ENCODE data around the gene MED23.

The MED23 gene

GRCh38 chr6:131638013-131638412 lies 10.0 kb upstream of the MED23 start:
- no peak for DNase-seq

DNA sequence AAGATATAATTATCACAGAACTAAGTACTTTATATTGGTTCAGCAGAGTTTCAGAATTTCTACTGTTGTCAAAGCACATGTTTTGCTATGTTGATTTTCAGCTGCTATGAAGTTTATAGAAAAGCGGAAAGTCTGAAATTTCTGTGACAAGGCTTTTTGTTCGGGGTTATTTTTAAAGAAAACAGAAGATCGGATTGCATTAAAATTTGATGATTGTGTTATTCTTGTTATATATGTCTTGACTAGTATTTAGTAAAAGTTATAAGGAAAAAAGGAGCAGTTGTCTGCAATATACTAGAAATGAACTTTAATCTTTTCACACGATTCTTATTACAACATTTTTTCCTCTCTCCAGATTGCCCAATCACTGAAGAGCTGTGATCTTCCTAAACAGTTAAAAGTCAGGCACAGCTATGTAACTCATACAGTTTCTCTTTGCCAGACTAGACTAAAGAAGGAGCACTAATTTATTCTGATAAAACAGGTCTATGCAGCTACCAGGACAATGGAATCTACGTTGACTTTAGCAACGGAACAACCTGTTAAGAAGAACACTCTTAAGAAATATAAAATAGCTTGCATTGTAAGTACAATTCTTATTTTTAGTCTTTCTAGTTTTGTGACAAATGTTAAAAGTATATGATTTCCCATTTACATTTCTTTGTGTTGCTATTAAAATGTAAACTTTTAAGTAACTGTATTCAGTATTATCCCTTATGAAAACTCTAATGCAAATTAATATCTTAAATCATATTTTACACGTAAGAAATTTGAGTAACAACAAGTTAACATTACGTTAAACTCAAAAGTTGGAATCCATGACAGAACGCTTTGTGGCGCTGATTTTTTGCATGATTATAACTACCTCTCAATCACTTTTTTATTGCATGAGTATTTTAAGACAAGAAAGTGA lies 9.1 kb upstream of the MED23 start, which contains the start of gene ENPP3:
TSS of gene ENPP3 (plus strand) at position 423 of the 913 bp plus-strand sequence. CDS start at position 506, 83 bp downstream.
- no peak for DNase-seq

- DNase-seq: no peak
Observed at GRCh38 chr6:131635384-131636340, 7.6 kb upstream of the MED23 start.

GRCh38 chr6:131631625-131632289 lies 3.7 kb upstream of the MED23 start:
- DNase-seq: no peak

- DNase-seq: no peak
Observed at GRCh38 chr6:131629651-131630050, 1.6 kb upstream of the MED23 start.

- no peak for DNase-seq
Observed at GRCh38 chr6:131628726-131629125, 684 bp upstream of the MED23 start.

DNA sequence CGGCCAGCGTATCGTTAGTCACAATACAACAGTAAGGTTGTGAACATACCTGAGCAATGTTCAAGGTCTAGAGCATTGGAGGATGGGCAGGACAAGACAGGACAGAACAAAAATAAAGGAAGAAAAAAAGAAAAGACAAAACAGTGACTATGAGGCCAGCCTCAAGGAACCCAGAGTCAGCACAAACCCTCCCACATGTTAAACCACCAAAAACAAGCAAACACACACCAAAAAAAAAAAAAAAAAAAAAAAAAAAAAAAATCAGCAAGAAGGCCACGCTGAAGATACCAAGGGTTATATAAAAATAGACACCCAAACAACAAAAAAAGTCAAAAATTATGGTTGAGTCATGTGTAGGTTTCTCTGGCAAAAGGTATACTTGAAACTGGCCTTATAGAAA lies 12.8 kb downstream of the MED23 start:
- no peak for DNase-seq

DNA sequence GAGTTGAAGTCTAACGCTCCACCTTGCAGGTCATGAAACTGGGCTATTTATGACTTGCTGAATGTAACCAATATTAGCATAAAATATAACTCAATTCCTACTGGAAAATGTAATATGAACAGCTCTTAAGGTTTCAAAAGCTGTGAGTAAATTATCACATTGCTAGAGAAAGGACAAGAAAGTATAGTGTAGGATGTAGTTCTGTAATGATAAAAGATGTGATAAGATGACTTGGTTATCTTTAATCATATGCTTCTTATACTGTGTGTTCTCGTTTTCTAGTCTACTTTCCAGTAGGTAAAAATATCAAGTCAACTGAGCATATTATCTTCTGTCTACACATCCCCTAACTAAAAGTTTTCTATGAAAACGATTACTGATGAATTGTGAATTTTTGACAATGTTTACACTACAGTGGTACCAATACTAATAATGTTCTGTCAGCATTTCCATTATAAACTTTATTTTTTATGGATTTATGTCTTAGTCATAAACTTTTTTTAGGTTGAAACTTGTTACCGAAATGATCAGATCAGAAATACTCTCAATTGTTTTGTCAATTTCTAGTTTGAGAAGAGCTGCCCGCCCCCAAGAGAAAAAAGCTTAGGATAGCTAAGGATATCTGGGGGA lies 14.6 kb downstream of the MED23 start:
- no peak for DNase-seq

DNA sequence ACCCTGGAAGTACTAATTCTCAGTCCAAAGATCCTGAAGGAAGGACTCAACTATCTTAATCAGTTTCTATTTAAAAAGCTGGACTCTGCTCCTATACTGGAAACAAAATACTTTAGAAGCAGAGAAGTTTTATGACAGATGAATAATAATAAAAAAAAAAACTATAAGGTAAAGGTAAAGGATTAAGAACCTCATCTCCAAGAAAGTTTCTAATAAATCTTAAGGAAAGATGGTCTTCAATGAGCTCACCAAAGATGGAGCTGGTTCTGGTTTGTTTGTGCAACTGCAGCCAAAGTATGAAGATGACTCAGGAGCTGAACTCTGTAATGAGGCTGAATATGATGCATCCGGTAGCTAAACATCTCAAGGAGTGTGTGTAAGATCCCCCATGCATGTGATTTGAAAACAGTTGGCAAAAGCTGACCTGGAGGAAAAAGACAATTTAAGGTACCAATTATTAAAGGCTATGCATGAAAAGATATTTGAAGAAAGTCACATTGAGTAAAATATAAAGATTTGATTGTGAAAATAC lies 25.2 kb downstream of the MED23 start:
- DNase-seq: no peak

GRCh38 chr6:131600716-131601115 lies 27.3 kb downstream of the MED23 start:
- DNase-seq: no peak

DNA sequence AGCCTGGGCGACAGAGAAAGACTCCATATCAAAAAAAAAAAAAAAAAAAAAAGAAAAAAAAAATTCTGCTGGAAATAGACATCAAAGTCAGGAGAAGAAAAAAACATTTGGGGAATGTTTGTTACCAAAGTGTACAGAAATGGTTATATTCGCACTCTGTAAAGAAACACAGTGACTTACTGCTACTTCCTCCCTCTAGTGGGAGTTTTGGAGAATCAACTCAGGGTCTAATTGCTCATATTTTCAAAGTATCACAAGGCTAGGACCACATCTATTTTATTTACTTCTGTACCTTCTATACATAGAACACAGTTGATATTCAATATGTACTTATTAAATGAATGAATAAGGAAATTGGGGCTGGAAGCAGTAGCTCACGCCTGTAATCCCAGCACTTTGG lies 30.6 kb downstream of the MED23 start:
- no peak for DNase-seq

GRCh38 chr6:131594074-131594473 lies 34.0 kb downstream of the MED23 start:
- no peak for DNase-seq

- DNase-seq: no peak
Observed at GRCh38 chr6:131592935-131593334, 35.1 kb downstream of the MED23 start.

DNA sequence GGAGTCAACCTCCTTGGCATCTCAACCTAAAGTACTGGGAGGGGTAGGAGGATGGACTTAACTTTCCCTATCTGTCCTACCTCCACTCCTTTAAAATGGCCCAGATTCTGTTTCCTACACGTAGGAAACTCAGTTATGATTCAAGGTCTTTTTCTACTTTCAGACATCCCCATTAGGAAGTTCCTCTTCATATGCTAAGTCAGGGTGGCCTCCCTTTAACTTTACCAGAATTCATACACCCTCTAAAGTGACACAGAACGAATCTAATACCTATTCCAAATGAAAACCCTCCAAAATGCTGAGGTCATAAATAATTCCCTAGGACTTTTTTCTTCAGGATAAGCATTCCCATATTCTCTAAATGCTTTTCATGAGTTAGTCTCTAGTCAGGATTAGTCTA lies 39.4 kb downstream of the MED23 start:
- no peak for DNase-seq

DNA sequence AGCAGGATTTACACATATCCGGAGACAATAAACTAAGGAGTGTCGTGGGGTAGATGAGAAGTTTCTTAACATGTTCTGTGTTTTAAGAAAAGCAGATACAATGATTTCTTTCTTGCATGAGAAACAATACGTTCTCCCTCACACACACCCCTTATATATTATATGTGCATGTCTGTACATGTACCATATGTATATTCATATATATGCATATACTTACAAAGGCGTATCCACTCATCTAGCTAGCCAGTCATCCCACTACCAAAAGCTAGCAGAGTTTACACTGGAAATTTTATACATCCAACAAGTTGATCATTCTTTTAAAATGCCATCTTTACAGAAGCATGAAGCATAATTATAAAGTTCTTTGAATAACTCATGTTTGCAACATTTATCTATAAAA lies 40.1 kb downstream of the MED23 start:
- no peak for DNase-seq

- no peak for DNase-seq
Observed at GRCh38 chr6:131586543-131586942, 41.5 kb downstream of the MED23 start.

DNA sequence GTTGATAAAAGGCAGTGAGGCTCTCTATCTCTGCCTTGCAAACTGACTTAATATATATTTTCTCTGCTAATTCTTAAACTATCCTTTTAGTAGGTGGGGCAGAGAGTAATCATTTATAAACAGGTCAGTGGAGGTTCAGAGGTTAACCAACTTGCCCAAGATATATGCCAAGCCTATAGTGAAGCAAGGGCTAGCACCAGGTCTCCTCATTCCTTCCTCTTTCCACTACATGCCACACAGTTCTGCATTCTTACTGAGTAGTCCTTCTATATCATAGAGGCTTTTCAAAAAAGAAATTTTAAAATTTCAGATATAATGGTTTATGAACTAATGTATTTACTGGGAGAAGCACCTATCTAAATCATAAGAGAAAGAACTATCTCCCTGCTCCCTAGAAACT lies 46.5 kb downstream of the MED23 start:
- DNase-seq: no peak

DNA sequence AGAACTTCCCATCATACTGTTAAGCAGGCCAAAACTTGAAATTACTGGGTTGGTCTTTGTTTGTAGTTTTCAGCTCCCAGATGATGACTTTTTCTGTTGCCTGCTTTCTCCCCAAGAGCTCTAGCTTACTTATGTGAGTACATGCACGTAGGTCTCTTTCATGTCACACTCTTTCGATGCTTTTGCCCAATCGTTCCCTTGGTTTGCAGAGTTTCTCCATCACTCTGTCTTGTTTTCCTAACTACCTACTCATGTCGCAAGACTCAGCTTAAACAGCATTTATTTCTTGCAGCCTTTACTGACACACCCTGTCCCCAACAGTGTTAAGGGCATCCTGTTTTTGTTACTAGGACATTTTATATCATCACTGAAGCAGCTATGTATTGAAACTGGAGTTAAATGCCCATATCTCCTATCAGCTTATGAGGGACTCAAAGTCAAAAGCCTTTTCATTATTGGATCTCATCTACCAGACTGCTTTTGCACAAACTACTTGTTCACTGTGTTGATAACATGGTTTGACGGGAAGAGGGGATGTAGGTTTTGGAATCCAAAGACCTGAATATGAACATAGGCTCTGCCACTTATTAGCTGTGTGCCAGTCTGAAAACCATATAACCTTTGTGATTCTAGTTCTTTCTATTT lies 52.1 kb downstream of the MED23 start:
- no peak for DNase-seq

DNA sequence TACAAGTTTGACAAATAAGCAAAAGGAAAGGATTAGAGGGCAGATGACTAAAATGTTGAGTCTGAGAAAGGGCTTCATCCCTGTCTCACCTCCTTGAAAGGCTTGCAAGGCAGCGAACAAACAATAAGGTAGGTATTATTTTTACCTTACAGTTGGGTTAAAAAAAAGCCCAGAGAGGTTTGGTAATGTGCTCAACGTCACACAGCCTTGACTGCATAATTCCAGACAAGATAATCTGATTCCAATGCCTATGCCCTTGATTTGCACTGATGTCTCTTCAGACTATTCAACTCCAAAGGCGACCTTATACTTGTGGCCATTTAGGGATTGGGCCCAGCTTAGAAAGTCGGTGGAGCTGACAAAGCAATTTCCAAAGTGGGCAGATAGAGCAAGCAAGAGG lies 53.4 kb downstream of the MED23 start:
- no peak for DNase-seq

- no peak for DNase-seq
Observed at GRCh38 chr6:131574133-131574532, 53.9 kb downstream of the MED23 start.

- no peak for DNase-seq
Observed at GRCh38 chr6:131572686-131573415, 55.2 kb downstream of the MED23 start, which contains the start of gene ARG1. Gene ARG1, plus strand, starts transcription at chr6:131573226. Its CDS starts 57 bp downstream, at chr6:131573283.
